Thoracic aorta (tissue), 2 donors: ENCODE data around the gene CLDN25. TPM values are rescaled to one million over a fixed set of nuclear protein-coding genes. Genes with fewer than 3 reads are reported as not detected.
"Not testable (repeated sequence)": the region's sequence is repeated elsewhere in the genome, so short reads cannot be mapped to it uniquely, and the experiment has no call there.

ENCODE experiments used
- ATAC-seq: fragments of 150-250 bp; one replicate; pipeline ENCODE4 v1.8.0; 2017; ENCODE audit warnings: low read depth; ENCODE audit not compliant: insufficient number of reproducible peaks, low FRiP score
- DNase-seq: peaks from one replicate; pipeline ENCODE4 v3.0.0-alpha.2; 2020; ENCODE audit warnings: low spot score
- H3K27ac ChIP-seq, 2 donors: fragments of 200-600 bp; sonication (generic); 1 replicate in 1 of 2; 2 replicates in 1 of 2; pipeline ENCODE4 v1.5.1; 2016; ENCODE audit warnings: mild to moderate bottlenecking in 2 of 2, moderate library complexity in 2 of 2
- H3K27me3 ChIP-seq: fragments of 200-600 bp; sonication (generic); replicated peaks from 2 replicates; pipeline ENCODE4 v1.6.0; 2016; ENCODE audit warnings: mild to moderate bottlenecking; ENCODE audit not compliant: insufficient read depth
- H3K36me3 ChIP-seq: fragments of 200-600 bp; sonication (generic); one replicate; pipeline ENCODE4 v1.5.1; 2016
- H3K4me1 ChIP-seq, 2 donors: fragments of 200-600 bp; sonication (generic); 1 replicate in 1 of 2; 2 replicates in 1 of 2; pipeline versions ENCODE4 v1.5.1 to v1.6.0; 2016; ENCODE audit warnings: low read depth in 2 of 2, mild to moderate bottlenecking in 1 of 2; ENCODE audit not compliant: control insufficient read depth in 1 of 2
- H3K4me3 ChIP-seq: fragments of 200-600 bp; sonication (generic); 2 replicates; pipeline ENCODE4 v1.5.1; 2016; ENCODE audit warnings: mild to moderate bottlenecking
- H3K9me3 ChIP-seq: fragments of 200-600 bp; sonication (generic); 2 replicates; pipeline ENCODE4 v1.5.1; 2016
- total RNA-seq, 2 donors: library from RNA; depleted of rRNA; stranded (reverse); fragments of >200 nt; gene quantifications; one replicate each; pipeline versions ENCODE4 v1.1.0 to v1.2.3, GENCODE V29; 2016
- TF ChIP-seq, protein P1 (sequence below): fragments of 200-600 bp; sonication (generic); IDR thresholded peaks from one replicate; pipeline ENCODE4 v1.5.1; 2019; ENCODE audit warnings: antibody characterized with exemption

CLDN25 gene
- total RNA-seq, 2 donors from 2014 or later: not detected

GRCh38 chr11:113760241-113760640 lies 19.4 kb upstream of the CLDN25 start:
- Histone ChIP-seq H3K4me1 (no peaks in the 10 kb centered on the region), H3K27me3 (no peaks in the 10 kb centered on the region), H3K9me3 (no peaks in the 10 kb centered on the region), H3K36me3 (peaks cover 24% of the 10 kb centered on the region), H3K4me3 (no peak overlapping the region), H3K27ac (no peak overlapping the region)
- ATAC-seq (no peak), DNase-seq (no peak)
- TF ChIP-seq, protein P1, sequence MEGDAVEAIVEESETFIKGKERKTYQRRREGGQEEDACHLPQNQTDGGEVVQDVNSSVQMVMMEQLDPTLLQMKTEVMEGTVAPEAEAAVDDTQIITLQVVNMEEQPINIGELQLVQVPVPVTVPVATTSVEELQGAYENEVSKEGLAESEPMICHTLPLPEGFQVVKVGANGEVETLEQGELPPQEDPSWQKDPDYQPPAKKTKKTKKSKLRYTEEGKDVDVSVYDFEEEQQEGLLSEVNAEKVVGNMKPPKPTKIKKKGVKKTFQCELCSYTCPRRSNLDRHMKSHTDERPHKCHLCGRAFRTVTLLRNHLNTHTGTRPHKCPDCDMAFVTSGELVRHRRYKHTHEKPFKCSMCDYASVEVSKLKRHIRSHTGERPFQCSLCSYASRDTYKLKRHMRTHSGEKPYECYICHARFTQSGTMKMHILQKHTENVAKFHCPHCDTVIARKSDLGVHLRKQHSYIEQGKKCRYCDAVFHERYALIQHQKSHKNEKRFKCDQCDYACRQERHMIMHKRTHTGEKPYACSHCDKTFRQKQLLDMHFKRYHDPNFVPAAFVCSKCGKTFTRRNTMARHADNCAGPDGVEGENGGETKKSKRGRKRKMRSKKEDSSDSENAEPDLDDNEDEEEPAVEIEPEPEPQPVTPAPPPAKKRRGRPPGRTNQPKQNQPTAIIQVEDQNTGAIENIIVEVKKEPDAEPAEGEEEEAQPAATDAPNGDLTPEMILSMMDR: no peak

DNA sequence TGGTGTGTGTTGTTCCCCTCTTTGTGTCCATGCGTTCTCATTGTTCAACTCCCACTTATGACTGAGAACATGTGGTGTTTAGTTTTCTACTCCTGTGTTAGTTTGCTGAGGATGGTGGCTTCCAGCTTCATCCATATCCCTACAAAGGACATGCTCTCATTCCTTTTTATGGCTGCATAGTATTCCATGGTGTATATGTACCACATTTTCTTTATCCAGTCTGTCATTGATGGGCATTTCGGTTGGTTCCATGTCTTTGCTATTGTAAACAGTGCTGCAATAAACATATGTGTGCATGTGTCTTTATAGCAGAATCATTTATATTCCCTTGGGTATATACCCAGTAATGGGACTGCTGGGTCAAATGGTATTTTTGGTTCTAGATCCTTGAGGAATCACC lies 16.6 kb upstream of the CLDN25 start:
- not testable (repeated sequence) for H3K4me3 ChIP-seq, DNase-seq, H3K27me3 ChIP-seq, ATAC-seq, H3K27ac ChIP-seq, H3K9me3 ChIP-seq, H3K4me1 ChIP-seq
- peaks cover 20% of the 10 kb centered on the region for H3K36me3 ChIP-seq

DNA sequence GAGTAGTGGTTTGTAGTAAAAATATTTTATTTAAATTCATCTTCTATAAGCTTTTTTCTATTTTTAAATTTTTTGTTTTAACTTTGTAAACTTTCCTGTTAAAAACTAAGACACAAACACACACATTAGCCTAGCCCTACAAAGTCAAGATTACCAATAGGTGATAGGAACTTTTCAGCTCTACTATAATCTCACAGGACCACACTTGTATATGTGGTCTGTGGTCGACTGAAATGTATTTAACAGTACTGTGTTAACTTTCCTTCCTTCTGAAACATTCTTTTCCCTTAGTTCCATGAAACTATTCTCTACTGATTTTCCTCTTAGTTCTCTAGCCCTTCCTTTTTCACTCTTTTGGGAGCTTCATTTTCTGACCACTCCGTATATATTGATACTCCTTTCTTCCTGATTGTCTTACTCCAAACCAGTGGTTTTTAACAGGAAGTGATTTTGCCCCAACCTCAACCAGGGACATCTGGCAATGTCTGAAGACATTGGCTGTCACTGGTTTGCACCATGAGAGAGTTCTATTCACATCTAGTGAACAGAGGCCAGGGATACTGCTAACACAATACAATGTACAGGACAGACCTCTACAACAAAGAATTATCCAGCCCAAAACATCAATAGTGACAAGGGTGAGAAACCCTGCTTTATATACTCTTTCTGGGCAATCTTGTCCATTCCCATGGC lies 14.9 kb upstream of the CLDN25 start:
- peaks cover 16% of the 10 kb centered on the region for H3K36me3 ChIP-seq
- no peaks in the 10 kb centered on the region for H3K4me1 ChIP-seq
- ATAC-seq (no peak), DNase-seq (no peak)
- TF ChIP-seq, protein P1: no peak
- H3K4me3 ChIP-seq: no peak overlapping the region
- H3K27me3 ChIP-seq: no peaks in the 10 kb centered on the region
- H3K27ac ChIP-seq: no peak overlapping the region
- H3K9me3 ChIP-seq: no peaks in the 10 kb centered on the region

DNA sequence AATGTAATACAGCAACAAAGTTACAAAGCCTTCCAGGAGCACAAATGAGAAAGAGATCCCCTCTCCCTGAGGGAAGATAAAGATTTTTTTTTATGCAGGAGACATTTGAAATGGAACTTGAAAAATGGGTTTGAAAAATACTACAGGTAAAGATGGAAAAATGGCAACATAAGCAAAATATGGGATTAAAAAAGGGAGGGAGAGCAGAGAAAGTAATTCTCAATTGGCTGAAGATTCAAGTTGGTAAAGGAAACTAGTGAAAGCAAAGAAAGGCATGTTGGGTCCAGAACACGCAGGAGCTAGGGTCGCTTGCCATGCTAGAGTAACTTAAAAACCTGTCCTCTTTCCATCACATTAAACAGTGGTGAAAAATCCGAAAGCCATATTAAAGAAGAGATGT lies 7.6 kb upstream of the CLDN25 start:
- no peaks in the 10 kb centered on the region for H3K9me3 ChIP-seq

GRCh38 chr11:113773092-113773415 lies 6.5 kb upstream of the CLDN25 start:
- DNase-seq: no peak

More for the DNA sequence above, 7.6 kb upstream of the CLDN25 start:
- Histone ChIP-seq H3K36me3 (peaks cover 7% of the 10 kb centered on the region), H3K27ac (no peak overlapping the region), H3K4me3 (peak overlapping the region; percentile 82), H3K27me3 (no peaks in the 10 kb centered on the region), H3K4me1 (peaks cover 11 to 13% of the 10 kb centered on the region in 2 donors)
- DNase-seq (no peak), ATAC-seq (no peak)
- TF ChIP-seq, protein P1: no peak

More at GRCh38 chr11:113773092-113773415, 6.5 kb upstream of the CLDN25 start:
- peak overlapping the region; percentile 82 for H3K4me3 ChIP-seq
- H3K36me3 ChIP-seq: peaks cover 7% of the 10 kb centered on the region
- H3K27ac ChIP-seq: peak overlapping the region; percentile 59 to 74
- H3K27me3 ChIP-seq: no peaks in the 10 kb centered on the region
- peaks cover 11 to 16% of the 10 kb centered on the region in 2 donors for H3K4me1 ChIP-seq
- H3K9me3 ChIP-seq: no peaks in the 10 kb centered on the region
- ATAC-seq: no peak
- TF ChIP-seq, protein P1: no peak
